GM18858 (cell line): ENCODE results near the gene UNC5A.

Experiments used
- ATAC-seq: cut with Tn5 transposase; IDR thresholded peaks from one replicate; pipeline ENCODE4 v1.9.1; 2021; ENCODE audit not compliant: unreplicated experiment

The UNC5A gene

GRCh38 chr5:176844706-176845391 lies 34.5 kb downstream of the UNC5A start:
- no peak for ATAC-seq

DNA sequence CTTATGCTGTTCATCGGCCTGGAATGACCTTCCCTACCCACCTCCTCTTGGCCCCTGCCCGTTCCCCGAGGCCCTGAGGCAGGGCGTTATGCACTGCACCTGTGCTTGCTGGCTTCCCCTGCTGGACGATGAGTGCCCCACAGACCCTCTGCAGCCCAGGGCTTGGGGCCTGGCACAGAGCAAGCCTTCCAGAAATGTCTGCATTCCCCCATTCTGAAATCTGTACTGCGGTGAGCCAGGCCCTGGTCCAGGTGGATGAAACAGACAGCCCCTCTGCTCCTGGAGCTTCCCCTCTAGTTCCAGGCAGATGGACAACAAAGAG lies 35.0 kb downstream of the UNC5A start:
- no peak for ATAC-seq

- no peak for ATAC-seq
These were observed 36.2 kb downstream of the UNC5A start for GRCh38 chr5:176846335-176847140.

DNA sequence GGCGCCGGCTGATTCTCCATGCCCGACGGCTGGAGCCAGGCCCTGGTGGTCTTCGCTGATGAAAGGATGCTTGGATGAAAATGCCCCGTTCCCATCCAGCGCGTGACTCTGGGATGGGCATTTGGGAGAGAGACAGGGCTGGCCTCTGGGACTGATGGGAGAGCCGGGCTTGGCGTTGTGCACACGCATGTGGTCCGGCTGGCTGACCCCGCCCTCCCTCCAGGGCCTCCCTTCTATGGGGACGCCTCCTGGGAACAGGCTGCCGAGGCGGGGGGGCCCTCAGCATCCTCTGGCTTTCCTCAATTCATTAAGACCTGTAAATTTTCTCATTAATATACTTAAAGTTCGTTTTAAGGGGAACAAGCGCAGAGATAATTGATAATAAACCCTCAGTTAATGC lies 36.8 kb downstream of the UNC5A start:
- ATAC-seq: no peak

GRCh38 chr5:176847726-176848290 lies 37.4 kb downstream of the UNC5A start:
- no peak for ATAC-seq

DNA sequence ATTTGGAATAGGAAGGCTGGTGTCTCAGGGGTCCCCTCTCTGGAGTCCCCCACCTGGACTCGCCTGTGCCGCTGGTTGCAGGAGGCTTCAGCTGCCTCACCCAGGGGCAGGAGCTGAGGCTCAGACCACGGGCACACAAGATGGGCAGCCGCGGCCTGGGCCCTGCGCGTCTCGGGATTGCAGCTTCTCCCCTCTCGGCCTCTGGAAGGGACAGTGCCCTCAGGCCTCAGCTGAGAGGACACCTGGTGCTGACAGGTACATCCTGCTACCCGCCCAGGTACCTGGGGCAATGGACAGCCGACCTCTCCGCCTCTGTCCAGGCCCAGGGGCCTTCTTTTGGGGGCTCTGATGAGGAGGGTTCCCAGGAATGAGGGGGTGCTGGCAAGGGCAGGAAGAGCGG lies 38.3 kb downstream of the UNC5A start:
- ATAC-seq: no peak

DNA sequence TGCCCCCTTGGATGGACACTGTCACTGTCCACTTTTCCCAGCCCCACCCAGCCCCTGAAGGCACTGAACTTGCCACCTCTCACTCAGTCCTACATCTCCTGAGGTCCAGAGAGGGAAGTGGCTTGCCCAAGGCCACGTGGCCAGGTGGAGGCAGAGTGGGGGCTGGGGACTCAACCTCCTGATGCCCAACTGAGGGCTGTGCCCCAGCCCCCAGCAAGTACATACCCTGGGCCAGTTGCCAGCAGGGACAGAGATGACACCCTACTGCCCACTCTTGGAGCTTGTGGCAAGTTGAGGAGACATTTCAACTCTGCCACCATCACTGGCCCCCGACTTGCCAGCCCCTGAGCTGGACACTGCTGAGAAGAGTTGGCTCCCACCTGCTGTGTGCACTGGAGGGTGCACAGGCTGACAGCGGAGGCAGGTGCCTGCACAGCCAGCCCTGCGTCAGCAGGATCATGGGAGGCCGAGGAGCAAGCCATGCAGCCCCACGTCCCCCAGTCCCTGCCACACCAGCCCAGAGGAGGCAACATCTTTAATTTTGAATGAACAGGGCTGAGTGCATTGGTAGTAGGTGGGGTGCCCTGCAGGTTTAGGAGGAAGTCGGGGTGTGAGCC lies 39.4 kb downstream of the UNC5A start:
- no peak for ATAC-seq

DNA sequence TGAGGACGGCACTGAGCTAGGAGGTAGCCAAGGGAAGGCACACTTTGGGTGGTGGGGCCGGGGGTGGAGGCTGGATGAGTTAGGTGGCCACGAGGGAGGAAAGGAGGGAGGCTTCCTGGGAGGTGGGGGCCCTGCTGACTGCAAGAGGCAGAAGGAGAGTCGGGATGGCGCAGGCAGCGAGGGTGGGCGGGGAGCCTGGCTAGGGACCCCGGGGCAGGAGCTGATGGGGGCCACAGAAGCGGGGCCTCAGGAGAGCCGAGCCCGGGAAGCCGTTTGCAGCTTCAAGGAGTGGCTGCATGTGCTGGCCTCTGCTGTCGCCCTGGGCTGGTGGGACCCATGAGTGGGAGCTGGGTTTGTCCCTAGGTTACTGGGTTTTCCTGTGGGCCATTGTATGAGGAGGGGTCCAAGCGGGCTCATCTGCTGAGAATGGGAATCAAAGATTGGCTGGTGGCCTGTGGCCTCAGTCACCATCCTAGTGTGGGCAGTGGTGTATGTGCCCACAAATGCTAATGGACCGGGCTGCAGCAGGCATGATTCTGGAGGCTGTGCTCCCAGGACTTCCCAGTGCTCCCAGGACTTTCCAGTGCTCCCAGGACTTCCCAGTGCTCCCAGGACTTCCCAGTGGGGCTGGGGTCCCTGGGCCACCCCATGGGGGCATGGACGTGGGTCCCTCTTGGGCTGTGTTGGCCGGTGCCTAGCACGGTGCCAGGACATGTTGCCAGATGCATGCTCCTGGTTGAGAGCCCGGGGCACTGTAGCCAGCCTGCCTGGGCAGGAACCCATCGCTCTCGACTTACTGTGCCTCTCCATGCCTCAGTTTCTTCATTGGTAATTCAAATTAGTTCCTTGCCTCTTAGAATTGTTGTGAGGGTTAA lies 40.2 kb downstream of the UNC5A start:
- ATAC-seq: no peak

DNA sequence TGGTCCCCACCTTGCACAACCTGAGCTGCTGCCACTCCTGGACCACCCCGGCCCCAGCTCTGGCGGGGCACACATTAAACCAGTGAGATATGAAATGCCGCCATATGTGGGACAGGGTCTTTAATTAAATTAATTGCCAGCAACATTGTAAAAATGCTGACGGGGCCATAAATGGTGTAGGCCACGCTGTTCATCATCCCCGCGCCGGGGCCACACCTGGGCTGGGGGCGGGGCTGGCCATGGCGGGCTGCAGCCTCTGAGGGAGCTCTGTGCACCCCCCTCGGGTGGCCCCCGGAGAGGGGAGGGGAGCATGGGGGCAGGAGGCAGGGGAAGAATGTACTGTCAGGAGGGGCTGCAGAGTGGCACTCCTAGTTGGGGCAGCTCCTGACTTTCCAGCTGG lies 41.0 kb downstream of the UNC5A start:
- ATAC-seq: no peak

DNA sequence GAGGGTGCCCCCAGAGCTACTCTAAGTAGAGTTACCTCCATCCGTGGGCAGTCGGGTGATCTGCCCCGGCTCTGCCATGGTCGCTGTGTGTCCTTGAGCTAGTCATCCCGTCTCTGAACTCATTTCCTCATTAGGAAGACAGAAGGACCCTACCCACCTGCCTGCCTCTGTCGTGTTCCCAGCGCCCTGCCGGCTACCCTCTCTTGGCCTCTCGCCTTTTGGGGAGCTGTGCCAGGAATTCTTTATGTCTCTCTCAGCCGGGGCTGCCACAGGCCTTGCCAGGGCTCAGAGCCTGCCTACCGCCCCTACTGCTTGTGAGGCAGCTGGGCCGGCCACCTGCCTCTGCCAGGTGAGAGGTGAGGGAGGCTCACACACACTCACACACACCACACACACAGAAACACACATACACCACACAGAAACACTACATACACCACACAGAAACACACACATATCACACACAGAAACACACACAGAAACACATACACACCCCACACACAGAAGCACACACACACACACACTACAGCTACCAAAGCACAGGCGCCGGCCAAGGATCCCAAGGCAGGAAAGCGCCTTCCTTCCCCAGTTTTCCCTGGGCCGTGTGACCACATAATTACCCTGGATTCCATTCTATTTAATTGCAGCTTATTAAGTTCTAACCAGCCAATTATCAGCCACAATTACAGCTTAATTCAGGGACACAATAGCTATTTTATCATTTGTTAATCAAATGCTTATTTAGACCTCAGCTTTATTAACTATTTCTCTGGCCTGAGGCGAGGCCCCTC lies 41.7 kb downstream of the UNC5A start:
- ATAC-seq: no peak

DNA sequence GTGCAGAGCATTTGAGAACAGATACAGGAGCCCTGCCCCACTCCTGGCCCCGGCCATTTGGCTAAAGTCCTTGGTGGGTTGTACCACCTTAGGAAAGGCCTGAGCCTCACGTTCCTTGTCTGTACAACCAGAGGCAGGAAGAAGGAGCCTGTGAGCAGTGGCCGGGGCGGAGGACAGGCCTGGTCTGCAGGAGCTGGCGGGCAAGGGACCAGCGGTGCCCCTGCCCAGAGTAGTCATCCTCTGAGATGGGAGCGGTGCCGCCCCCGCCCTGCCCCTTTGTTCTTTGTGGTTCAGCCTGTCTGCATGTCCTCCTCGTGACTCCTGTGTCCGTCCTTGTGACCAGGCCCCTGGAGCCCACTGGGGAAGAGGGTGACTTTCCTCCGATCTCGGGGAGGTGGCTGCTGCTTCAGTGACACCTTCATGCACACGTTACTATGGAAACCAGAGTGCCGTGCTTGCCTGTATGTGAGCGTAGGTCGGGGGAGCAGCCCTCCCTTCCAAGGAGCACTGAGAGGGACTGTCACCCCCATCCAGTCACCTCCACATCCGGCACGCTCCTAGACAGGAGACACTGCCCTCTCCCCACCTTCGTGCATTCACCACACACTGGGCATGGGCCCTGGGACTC lies 42.9 kb downstream of the UNC5A start:
- no peak for ATAC-seq

DNA sequence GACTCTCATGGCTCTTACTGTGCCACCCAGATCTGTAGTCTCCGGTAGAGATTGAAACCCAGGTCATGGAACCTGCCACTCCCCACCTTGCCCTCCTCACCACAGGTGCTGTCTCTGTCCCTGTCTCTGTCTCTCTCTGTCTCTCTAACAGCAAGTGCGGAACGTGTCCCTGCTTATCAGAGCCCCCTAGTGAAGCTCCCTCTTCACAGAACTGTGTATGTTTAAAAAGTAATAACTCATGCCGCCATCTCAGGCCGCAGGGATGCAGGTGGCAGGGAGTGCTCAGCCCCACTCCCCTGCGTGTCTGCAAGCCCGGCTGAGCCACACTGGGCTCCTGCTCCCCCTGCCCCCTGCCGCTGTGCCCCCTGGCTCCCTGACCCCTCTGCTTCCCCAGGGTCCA lies 43.8 kb downstream of the UNC5A start:
- no peak for ATAC-seq

- no peak for ATAC-seq
These were observed 45.2 kb downstream of the UNC5A start for GRCh38 chr5:176855598-176855997.

DNA sequence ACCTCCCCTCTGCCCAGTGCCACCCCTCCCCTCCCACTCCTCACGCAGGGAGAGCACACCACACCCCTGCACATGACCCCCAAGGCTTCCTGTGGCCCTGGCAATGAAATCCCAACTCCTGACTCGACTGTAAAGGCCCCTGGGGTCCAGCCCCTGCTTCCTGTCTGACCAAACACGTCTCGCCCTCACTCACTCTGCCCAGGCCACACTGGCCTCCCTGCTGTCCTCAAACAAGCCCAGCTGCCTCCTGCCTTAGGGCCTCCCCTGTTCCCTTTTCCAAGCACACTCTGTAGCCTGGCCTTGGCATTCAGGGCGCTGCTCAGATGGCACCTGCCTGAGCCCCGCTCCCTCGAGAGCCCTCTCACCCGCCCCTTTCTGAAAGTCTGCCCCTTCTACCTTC lies 46.4 kb downstream of the UNC5A start:
- no peak for ATAC-seq

GRCh38 chr5:176857216-176857893 lies 47.0 kb downstream of the UNC5A start:
- ATAC-seq: no peak

DNA sequence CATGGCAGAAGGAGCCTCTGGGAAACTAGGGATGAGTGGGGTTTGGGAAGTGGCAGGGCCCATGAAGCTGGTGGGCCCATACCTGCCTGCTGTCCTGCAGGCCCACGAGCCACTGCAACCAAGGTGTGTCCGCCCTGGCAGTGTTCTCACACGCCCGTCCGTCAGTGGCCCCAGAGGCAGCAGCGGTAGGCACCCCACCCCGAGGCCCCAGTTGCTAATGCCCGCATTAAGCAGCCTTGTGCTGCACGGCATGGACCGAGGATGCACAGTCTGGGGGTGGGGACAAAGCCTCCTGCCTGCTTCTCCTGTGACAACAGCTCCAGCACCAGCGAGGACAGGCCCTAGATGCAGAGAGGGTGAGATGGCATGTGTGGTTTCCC lies 47.5 kb downstream of the UNC5A start:
- ATAC-seq: no peak

DNA sequence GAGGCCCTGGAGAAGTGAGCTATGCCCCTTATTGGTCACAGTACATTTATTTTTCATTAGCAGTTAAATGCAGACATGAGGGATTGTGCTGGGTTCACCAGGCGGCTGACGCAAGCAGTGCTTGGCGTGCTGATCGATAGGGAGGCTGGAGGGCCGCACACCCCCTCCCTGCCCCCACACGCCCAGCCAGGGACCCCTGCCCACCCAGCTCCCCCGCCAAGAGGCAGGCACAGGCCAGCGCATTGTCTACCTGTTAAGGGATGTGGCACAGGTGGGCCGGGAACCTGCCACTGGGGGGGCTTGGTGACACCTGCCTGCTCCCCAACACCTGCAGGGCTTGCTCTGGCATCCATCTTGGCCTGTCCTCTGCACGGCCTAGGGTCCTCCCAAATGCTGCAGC lies 49.6 kb downstream of the UNC5A start:
- ATAC-seq: no peak

DNA sequence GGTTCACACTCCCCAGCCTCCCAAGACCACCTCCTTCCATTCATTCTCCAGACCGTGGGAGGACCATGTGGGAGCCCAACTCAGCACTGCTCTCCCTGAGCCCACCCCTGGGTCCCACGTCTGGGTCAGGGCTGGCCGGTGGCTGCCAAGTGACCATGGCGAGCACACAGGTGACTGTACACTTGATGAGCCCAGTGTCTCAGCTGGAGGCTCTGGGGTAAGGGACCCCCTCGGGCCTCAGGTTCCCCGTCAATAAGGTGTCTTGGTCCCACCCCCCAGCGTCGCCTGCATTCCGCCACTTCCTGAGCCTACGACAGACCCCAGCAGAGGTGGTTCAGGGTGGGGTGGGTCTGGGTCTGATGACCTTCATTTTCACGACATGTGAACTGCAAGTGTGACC lies 50.0 kb downstream of the UNC5A start:
- ATAC-seq: no peak

- ATAC-seq: no peak
These were observed 50.9 kb downstream of the UNC5A start for GRCh38 chr5:176861276-176861675.
